GM21723 (cell line): ENCODE measurements around the gene MNAT1.
"Not testable (repeated sequence)": the region's sequence is repeated elsewhere in the genome, so short reads cannot be mapped to it uniquely, and the experiment has no call there.

Experiments used
- ATAC-seq: cut with Tn5 transposase; IDR thresholded peaks from one replicate; pipeline ENCODE4 v1.9.1; 2021; ENCODE audit warnings: mild to moderate bottlenecking, moderate library complexity; ENCODE audit not compliant: unreplicated experiment

MNAT1 gene

GRCh38 chr14:60800409-60800808 is 65.8 kb downstream of the MNAT1 start:
- ATAC-seq: no peak

GRCh38 chr14:60803871-60804270 is 69.3 kb downstream of the MNAT1 start:
- ATAC-seq: no peak

GRCh38 chr14:60805841-60806430 is 71.4 kb downstream of the MNAT1 start:
- ATAC-seq: no peak

GRCh38 chr14:60807247-60807646 is 72.7 kb downstream of the MNAT1 start:
- no peak for ATAC-seq

- no peak for ATAC-seq
Measured at GRCh38 chr14:60807971-60808370, 73.4 kb downstream of the MNAT1 start.

- ATAC-seq: no peak
Measured at GRCh38 chr14:60812987-60813386, 78.4 kb downstream of the MNAT1 start.

- peak; percentile 95 for ATAC-seq
Measured at GRCh38 chr14:60815371-60815770, 80.8 kb downstream of the MNAT1 start.

- ATAC-seq: no peak
Measured at GRCh38 chr14:60817113-60817512, 82.6 kb downstream of the MNAT1 start.

GRCh38 chr14:60819575-60819974 is 85.0 kb downstream of the MNAT1 start:
- no peak for ATAC-seq

- no peak for ATAC-seq
Measured at GRCh38 chr14:60838601-60839000, 104.0 kb downstream of the MNAT1 start.

GRCh38 chr14:60839057-60839456 is 104.5 kb downstream of the MNAT1 start:
- ATAC-seq: no peak

GRCh38 chr14:60839657-60840056 is 105.1 kb downstream of the MNAT1 start:
- no peak for ATAC-seq

- ATAC-seq: no peak
Measured at GRCh38 chr14:60840313-60840712, 105.8 kb downstream of the MNAT1 start.

GRCh38 chr14:60845523-60845922 is 111.0 kb downstream of the MNAT1 start:
- peak; percentile 100 for ATAC-seq

GRCh38 chr14:60848066-60848465 is 113.5 kb downstream of the MNAT1 start:
- ATAC-seq: no peak

GRCh38 chr14:60851692-60852091 is 117.1 kb downstream of the MNAT1 start:
- ATAC-seq: not testable (repeated sequence)

GRCh38 chr14:60856111-60856510 is 121.5 kb downstream of the MNAT1 start:
- ATAC-seq: no peak

GRCh38 chr14:60859525-60859924 is 125.0 kb downstream of the MNAT1 start:
- no peak for ATAC-seq

GRCh38 chr14:60861545-60862140 is 127.1 kb downstream of the MNAT1 start:
- no peak for ATAC-seq

- no peak for ATAC-seq
Measured at GRCh38 chr14:60862283-60862682, 127.7 kb downstream of the MNAT1 start.

- no peak for ATAC-seq
Measured at GRCh38 chr14:60863249-60863648, 128.7 kb downstream of the MNAT1 start.

GRCh38 chr14:60865378-60866127 is 131.0 kb downstream of the MNAT1 start:
- ATAC-seq: no peak
